ENCODE measurements around the gene THSD4. TPM values are rescaled to one million over a fixed set of nuclear protein-coding genes. Genes with fewer than 3 reads are reported as not detected.

The THSD4 gene
- total RNA-seq, 4 donors from 2014 or later = 10.7 to 59.5 (median 49.0) TPM

DNA sequence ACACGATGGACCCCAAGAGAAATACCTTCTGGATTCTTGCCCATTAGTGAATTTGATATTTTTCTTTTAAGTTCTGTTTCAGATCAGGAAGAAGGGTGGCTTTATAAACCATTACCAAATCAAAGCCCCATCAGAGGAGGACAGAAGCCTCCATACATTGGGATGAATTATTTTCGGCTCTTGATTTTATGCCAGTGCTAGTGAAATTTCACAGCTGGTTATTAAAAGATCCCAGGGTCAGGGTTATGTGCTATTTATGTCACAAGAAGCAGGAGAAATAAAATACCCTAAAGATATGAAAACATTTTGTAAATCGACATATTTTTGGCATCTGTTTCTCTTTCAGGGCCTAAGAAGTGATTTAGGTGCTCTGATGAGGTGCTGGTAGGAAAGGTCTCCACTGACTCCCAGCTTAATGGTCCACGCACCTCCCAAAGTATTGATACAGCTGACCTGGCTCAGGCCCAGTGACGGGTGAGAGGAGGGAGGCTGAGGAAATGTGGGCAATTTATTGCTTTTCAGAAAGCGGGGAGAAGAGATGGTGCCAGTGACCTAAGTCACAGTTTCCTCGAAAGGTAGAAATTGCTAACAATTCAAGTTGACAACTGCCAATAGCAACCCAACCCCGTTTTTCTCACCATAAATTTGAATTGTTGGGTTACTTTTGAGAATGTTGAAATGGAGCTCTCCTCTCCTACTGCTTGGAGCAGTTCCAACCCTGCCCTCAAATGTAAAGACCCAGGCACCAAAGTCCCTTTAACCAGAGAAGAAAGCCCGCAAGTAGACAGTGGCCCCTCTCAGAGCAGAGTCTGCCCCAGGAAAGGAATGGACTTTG is 379.5 kb downstream of the THSD4 start:
- Histone ChIP-seq H3K4me3 (no peak overlapping the region), H3K9me3 (no peaks in the 10 kb centered on the region), H3K27me3 (no peaks in the 10 kb centered on the region), H3K27ac (no peak overlapping the region), H3K4me1 (no peaks in the 10 kb centered on the region), H3K36me3 (no peaks in the 10 kb centered on the region)
- DNase-seq = no peak
- TF ChIP-seq CTCF (IDR thresholded peaks at IDR 0.05) = no peak
- no peak for TF ChIP-seq POLR2A (IDR thresholded peaks at IDR 0.05)

- no peaks in the 10 kb centered on the region for H3K36me3 ChIP-seq
- H3K4me3 ChIP-seq = no peak overlapping the region
- no peak for DNase-seq
- H3K4me1 ChIP-seq = no peaks in the 10 kb centered on the region
- H3K27me3 ChIP-seq = no peaks in the 10 kb centered on the region
- no peak for TF ChIP-seq POLR2A (IDR thresholded peaks at IDR 0.05)
- no peak for TF ChIP-seq CTCF (IDR thresholded peaks at IDR 0.05)
- no peaks in the 10 kb centered on the region for H3K9me3 ChIP-seq
- H3K27ac ChIP-seq = no peak overlapping the region
These were observed 380.1 kb downstream of the THSD4 start for GRCh38 chr15:71495398-71495780.

DNA sequence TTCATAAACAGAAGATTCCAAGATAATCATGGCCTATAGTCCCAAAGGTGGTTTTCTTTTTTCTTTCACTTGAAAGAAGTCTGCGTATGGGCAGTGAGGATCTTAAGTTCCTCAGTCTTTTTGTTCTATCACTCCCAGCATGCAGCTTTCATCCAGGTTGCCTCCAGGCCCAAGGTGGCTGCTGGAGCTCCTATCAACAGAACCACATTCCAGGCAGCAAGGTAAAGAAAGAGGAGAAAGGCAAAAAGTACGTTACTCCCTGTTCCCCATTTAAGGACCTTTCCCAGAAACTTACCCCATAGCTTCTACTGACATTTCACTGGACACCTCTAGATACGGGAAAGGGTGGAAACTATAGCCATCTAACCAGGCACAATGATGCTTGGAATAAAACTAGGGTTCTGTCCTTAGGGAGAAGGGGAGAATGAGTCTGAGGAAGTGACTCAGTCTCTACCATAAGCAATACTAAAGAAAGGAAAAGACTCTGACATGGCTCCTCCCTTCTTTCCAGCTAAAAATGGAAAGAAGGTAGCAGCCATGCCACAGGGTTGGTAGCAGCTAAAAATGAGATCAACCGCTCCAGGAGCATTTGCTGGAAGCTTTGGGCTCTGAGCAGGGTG is 381.2 kb downstream of the THSD4 start:
- H3K4me1 ChIP-seq = no peaks in the 10 kb centered on the region
- no peaks in the 10 kb centered on the region for H3K27me3 ChIP-seq
- H3K9me3 ChIP-seq = no peaks in the 10 kb centered on the region
- no peak for DNase-seq
- no peaks in the 10 kb centered on the region for H3K36me3 ChIP-seq
- H3K27ac ChIP-seq = no peak overlapping the region
- TF ChIP-seq POLR2A (IDR thresholded peaks at IDR 0.05) (no peak), CTCF (IDR thresholded peaks at IDR 0.05) (no peak)
- H3K4me3 ChIP-seq = no peak overlapping the region

DNA sequence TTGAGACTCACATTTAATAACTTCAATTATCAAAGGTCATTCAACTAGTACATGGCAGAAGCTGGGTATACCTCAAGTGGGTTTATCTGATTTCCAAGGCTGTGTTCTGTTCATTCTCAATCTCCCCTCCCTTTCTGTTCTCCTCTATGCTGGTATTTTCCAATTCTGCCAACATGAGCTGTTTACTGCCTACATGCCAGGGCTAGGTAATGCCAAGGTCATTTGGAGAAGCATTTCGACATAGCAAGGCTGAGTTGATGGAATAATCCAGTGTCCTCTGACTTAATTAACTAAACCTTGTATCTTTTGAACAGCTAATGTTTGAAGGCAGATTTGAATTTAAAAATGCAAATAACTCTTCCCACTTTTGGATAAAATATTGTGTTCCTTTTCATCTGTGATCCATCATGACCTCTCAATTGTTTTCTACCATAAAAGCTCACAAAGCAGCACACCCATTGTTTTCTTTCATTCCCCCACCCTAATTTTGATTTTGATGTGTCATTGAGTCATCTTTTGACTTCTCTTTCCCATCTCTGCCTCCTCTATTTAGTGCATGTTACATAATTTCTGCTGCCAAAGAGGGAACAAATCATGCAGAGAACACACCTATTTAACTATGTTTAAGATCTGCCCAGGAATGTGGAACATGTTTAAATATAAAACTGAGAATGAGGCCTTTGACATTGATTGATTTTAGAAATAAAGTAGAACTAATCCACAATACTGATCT is 386.2 kb downstream of the THSD4 start:
- no peak overlapping the region for H3K4me3 ChIP-seq
- H3K36me3 ChIP-seq = no peaks in the 10 kb centered on the region
- no peaks in the 10 kb centered on the region for H3K27me3 ChIP-seq
- no peak for TF ChIP-seq CTCF (IDR thresholded peaks at IDR 0.05)
- TF ChIP-seq POLR2A (IDR thresholded peaks at IDR 0.05) = no peak
- no peak for DNase-seq
- no peaks in the 10 kb centered on the region for H3K9me3 ChIP-seq
- H3K4me1 ChIP-seq = no peaks in the 10 kb centered on the region
- H3K27ac ChIP-seq = no peak overlapping the region

- Histone ChIP-seq H3K27ac (no peak overlapping the region), H3K9me3 (no peaks in the 10 kb centered on the region), H3K4me3 (no peak overlapping the region), H3K4me1 (no peaks in the 10 kb centered on the region), H3K36me3 (no peaks in the 10 kb centered on the region), H3K27me3 (no peaks in the 10 kb centered on the region)
- TF ChIP-seq CTCF (IDR thresholded peaks at IDR 0.05) = no peak
- no peak for TF ChIP-seq POLR2A (IDR thresholded peaks at IDR 0.05)
- no peak for DNase-seq
These were observed 386.8 kb downstream of the THSD4 start for GRCh38 chr15:71502077-71502432.
